ENCODE data around the gene OVAAL.

OVAAL gene

GRCh38 chr1:180567654-180568053 lies 8.9 kb downstream of the OVAAL start:
- TF ChIP-seq CTCF (IDR thresholded peaks at IDR 0.05; ENCODE audit: low read depth, low read length), result no peak
- Histone ChIP-seq H3K27ac (no peak overlapping the region), H3K4me3 (ENCODE audit: low read depth, low read length) (no peak overlapping the region), H3K36me3 (no peaks in the 10 kb centered on the region), H3K27me3 (ENCODE audit: insufficient read depth, low read depth, severe bottlenecking) (peaks cover 44% of the 10 kb centered on the region), H3K9me3 (ENCODE audit: severe bottlenecking) (no peaks in the 10 kb centered on the region)
- DNase-seq, result no peak

GRCh38 chr1:180568184-180568583 lies 9.4 kb downstream of the OVAAL start:
- Histone ChIP-seq H3K4me3 (ENCODE audit: low read depth, low read length) (no peak overlapping the region), H3K9me3 (ENCODE audit: severe bottlenecking) (no peaks in the 10 kb centered on the region), H3K27me3 (ENCODE audit: insufficient read depth, low read depth, severe bottlenecking) (peaks cover 44% of the 10 kb centered on the region), H3K27ac (no peak overlapping the region), H3K36me3 (no peaks in the 10 kb centered on the region)
- no peak for TF ChIP-seq CTCF (IDR thresholded peaks at IDR 0.05; ENCODE audit: low read depth, low read length)
- no peak for DNase-seq

GRCh38 chr1:180571060-180571831 lies 12.5 kb downstream of the OVAAL start:
- Histone ChIP-seq H3K9me3 (ENCODE audit: severe bottlenecking) (no peaks in the 10 kb centered on the region), H3K4me3 (ENCODE audit: low read depth, low read length) (no peak overlapping the region), H3K27me3 (ENCODE audit: insufficient read depth, low read depth, severe bottlenecking) (peaks cover 44% of the 10 kb centered on the region), H3K27ac (no peak overlapping the region), H3K36me3 (no peaks in the 10 kb centered on the region)
- TF ChIP-seq CTCF (IDR thresholded peaks at IDR 0.05; ENCODE audit: low read depth, low read length), result no peak
- no peak for DNase-seq

- Histone ChIP-seq H3K4me3 (ENCODE audit: low read depth, low read length) (no peak overlapping the region), H3K36me3 (no peaks in the 10 kb centered on the region), H3K27ac (no peak overlapping the region), H3K27me3 (ENCODE audit: insufficient read depth, low read depth, severe bottlenecking) (peaks cover 40% of the 10 kb centered on the region), H3K9me3 (ENCODE audit: severe bottlenecking) (no peaks in the 10 kb centered on the region)
- DNase-seq, result no peak
- no peak for TF ChIP-seq CTCF (IDR thresholded peaks at IDR 0.05; ENCODE audit: low read depth, low read length)
Observed at GRCh38 chr1:180571832-180572636, 13.3 kb downstream of the OVAAL start.

GRCh38 chr1:180572760-180573159 lies 14.0 kb downstream of the OVAAL start:
- DNase-seq, result no peak
- no peak for TF ChIP-seq CTCF (IDR thresholded peaks at IDR 0.05; ENCODE audit: low read depth, low read length)
- H3K27ac ChIP-seq, result no peak overlapping the region

More at GRCh38 chr1:180572760-180573159, 14.0 kb downstream of the OVAAL start:
- Histone ChIP-seq H3K4me3 (ENCODE audit: low read depth, low read length) (no peak overlapping the region), H3K27me3 (ENCODE audit: insufficient read depth, low read depth, severe bottlenecking) (peaks cover 34% of the 10 kb centered on the region), H3K36me3 (no peaks in the 10 kb centered on the region), H3K9me3 (ENCODE audit: severe bottlenecking) (no peaks in the 10 kb centered on the region)

All from WERI-Rb-1 (cell line).